OCI-LY3 (cell line): Measurements from ENCODE around the gene C3orf33.

Experiments
- EZH2phosphoT487 ChIP-seq: fragments of 200-600 bp; shearing (Covaris generic); IDR thresholded peaks from 2 replicates; pipeline ENCODE4 v1.6.1; 2018; ENCODE audit warnings: antibody characterized with exemption, mixed run types, low read depth
- TF ChIP-seq, protein P1 (sequence below): fragments of 200-600, 300-600 bp; sonication (generic); IDR thresholded peaks from 2 replicates; pipeline ENCODE4 v1.5.1; 2014; ENCODE audit warnings: antibody characterized with exemption, low read length, low read depth

DNA sequence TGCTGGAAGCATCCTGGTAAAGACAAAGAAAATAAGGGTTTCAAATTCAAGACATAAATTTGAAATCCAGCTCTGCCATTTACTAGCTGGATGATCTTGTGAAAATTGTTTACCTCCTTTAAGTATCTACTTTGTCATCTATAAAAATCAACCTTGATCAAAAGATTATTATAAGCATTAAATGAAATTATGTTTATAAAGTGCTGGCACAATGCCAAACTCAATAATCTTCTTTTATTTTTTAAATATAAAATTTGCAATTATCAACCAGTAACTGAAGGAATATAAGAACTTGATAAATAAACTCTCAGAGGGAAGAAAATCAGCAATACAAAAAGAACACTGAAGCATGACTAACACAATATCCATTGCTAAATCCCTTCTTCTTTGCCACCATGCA, 25.8 kb downstream of the C3orf33 start:
- TF ChIP-seq, protein P1, sequence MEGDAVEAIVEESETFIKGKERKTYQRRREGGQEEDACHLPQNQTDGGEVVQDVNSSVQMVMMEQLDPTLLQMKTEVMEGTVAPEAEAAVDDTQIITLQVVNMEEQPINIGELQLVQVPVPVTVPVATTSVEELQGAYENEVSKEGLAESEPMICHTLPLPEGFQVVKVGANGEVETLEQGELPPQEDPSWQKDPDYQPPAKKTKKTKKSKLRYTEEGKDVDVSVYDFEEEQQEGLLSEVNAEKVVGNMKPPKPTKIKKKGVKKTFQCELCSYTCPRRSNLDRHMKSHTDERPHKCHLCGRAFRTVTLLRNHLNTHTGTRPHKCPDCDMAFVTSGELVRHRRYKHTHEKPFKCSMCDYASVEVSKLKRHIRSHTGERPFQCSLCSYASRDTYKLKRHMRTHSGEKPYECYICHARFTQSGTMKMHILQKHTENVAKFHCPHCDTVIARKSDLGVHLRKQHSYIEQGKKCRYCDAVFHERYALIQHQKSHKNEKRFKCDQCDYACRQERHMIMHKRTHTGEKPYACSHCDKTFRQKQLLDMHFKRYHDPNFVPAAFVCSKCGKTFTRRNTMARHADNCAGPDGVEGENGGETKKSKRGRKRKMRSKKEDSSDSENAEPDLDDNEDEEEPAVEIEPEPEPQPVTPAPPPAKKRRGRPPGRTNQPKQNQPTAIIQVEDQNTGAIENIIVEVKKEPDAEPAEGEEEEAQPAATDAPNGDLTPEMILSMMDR = no peak
- no peak for TF ChIP-seq EZH2phosphoT487
